SU-DHL-6 (cell line): ENCODE measurements around the gene PLXND1.

Source experiments
- CTCF ChIP-seq: fragments of 200-600 bp; sonication (generic); IDR thresholded peaks from one replicate; pipeline ENCODE4 v1.5.1; 2017; ENCODE audit warnings: antibody characterized with exemption, mild to moderate bottlenecking, low read length, moderate library complexity; ENCODE audit not compliant: insufficient read depth, poor library complexity, severe bottlenecking
- EZH2phosphoT487 ChIP-seq: fragments of 200-600 bp; sonication (generic), shearing (Covaris generic); conservative IDR thresholded peaks from 2 replicates; pipeline ENCODE4 v1.6.1; 2018; ENCODE audit warnings: mild to moderate bottlenecking, antibody characterized with exemption, low read length, moderate library complexity, mixed read lengths

GRCh38 chr3:129587566-129588210 is 18.8 kb downstream of the PLXND1 start:
- TF ChIP-seq CTCF (no peak), EZH2phosphoT487 (no peak)
